ENCODE results near the gene TTYH1.
"Not testable (repeated sequence)": the region's sequence is repeated elsewhere in the genome, so short reads cannot be mapped to it uniquely, and the experiment has no call there.

TTYH1 gene

DNA sequence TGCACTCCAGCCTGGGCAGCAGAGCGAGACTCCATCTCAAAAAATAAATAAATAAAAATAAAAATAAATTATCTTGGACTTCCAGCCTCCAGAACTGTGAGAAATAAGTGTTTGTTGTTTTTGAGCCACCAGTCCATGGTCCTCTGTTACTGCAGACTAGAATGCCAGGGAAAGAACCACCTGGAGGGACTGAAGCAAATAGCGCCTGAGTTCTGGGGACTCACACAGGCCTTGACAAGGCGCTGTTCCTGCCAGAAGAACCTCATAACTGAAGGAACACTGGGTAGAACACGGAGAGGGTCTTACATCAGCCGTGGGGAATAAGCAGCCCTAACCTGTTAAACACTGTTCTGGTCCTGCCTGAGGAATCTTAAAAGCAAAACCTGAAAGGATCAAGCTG lies 25.4 kb downstream of the TTYH1 start (continued):
- TF ChIP-seq, protein P1, sequence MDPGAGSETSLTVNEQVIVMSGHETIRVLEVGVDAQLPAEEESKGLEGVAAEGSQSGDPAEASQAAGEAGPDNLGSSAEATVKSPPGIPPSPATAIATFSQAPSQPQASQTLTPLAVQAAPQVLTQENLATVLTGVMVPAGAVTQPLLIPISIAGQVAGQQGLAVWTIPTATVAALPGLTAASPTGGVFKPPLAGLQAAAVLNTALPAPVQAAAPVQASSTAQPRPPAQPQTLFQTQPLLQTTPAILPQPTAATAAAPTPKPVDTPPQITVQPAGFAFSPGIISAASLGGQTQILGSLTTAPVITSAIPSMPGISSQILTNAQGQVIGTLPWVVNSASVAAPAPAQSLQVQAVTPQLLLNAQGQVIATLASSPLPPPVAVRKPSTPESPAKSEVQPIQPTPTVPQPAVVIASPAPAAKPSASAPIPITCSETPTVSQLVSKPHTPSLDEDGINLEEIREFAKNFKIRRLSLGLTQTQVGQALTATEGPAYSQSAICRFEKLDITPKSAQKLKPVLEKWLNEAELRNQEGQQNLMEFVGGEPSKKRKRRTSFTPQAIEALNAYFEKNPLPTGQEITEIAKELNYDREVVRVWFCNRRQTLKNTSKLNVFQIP (CRISPR knock-in tag; IDR thresholded peaks at IDR 0.05; ENCODE audit: borderline replicate concordance, low read depth), result no peak
- TF ChIP-seq PPARA (CRISPR knock-in tag; IDR thresholded peaks at IDR 0.05; ENCODE audit: borderline replicate concordance) (no peak), ZNF70 (CRISPR knock-in tag; IDR thresholded peaks at IDR 0.05) (no peak), BACH2 (CRISPR knock-in tag; IDR thresholded peaks at IDR 0.05; ENCODE audit: borderline replicate concordance) (no peak), ZNF8 (CRISPR knock-in tag; IDR thresholded peaks at IDR 0.05) (no peak), ZC3H10 (CRISPR knock-in tag; IDR thresholded peaks at IDR 0.05) (no peak), ZFP3 (CRISPR knock-in tag; IDR thresholded peaks at IDR 0.05) (no peak), TCF4 (CRISPR knock-in tag; IDR thresholded peaks at IDR 0.05; ENCODE audit: borderline replicate concordance) (no peak), ZFP30 (CRISPR knock-in tag; IDR thresholded peaks at IDR 0.05) (no peak)

DNA sequence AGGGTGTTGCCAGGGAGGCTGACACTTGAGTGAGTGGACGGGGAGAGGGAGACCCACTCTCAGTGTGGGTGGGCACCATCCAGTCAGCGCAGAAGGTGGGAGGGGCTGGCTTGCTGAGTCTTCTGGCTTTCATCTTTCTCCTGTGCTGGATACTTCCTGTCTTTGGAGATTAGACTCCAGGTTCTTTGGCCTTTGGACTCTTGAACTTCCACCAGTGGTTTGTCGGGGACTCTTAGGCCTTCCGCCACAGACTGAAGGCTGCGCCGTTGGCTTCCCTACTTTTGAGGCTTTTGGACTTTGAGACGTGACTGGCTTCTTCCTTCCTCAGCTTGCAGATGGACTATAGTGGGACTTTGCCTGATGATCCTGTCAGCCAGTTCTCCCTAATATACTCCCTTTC lies 29.5 kb downstream of the TTYH1 start:
- no peak for ATAC-seq
- TF ChIP-seq SNAI2 (CRISPR knock-in tag; IDR thresholded peaks at IDR 0.05), result no peak
- no peak for TF ChIP-seq ESRRG (CRISPR knock-in tag; IDR thresholded peaks at IDR 0.05)
- no peak for TF ChIP-seq ZFP30 (CRISPR knock-in tag; IDR thresholded peaks at IDR 0.05)
- TF ChIP-seq, protein P2, sequence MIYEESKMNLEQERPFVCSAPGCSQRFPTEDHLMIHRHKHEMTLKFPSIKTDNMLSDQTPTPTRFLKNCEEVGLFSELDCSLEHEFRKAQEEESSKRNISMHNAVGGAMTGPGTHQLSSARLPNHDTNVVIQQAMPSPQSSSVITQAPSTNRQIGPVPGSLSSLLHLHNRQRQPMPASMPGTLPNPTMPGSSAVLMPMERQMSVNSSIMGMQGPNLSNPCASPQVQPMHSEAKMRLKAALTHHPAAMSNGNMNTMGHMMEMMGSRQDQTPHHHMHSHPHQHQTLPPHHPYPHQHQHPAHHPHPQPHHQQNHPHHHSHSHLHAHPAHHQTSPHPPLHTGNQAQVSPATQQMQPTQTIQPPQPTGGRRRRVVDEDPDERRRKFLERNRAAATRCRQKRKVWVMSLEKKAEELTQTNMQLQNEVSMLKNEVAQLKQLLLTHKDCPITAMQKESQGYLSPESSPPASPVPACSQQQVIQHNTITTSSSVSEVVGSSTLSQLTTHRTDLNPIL (CRISPR knock-in tag; IDR thresholded peaks at IDR 0.05; ENCODE audit: low read depth), result no peak
- TF ChIP-seq PATZ1 (CRISPR knock-in tag; IDR thresholded peaks at IDR 0.05; ENCODE audit: borderline replicate concordance), result no peak
- no peak for TF ChIP-seq BACH2 (CRISPR knock-in tag; IDR thresholded peaks at IDR 0.05; ENCODE audit: borderline replicate concordance)
- no peak for TF ChIP-seq ZNF8 (CRISPR knock-in tag; IDR thresholded peaks at IDR 0.05)
- no peak for TF ChIP-seq ISL1 (CRISPR knock-in tag; IDR thresholded peaks at IDR 0.05)
- TF ChIP-seq PPARA (CRISPR knock-in tag; IDR thresholded peaks at IDR 0.05; ENCODE audit: borderline replicate concordance), result no peak
- no peak for TF ChIP-seq CSDC2 (CRISPR knock-in tag; IDR thresholded peaks at IDR 0.05)
- TF ChIP-seq, protein P1 (CRISPR knock-in tag; IDR thresholded peaks at IDR 0.05; ENCODE audit: borderline replicate concordance, low read depth), result no peak
- no peak for TF ChIP-seq ZFP3 (CRISPR knock-in tag; IDR thresholded peaks at IDR 0.05)
- TF ChIP-seq ZNF565 (CRISPR knock-in tag; conservative IDR thresholded peaks at IDR 0.05; ENCODE audit: low read depth), result no peak

DNA sequence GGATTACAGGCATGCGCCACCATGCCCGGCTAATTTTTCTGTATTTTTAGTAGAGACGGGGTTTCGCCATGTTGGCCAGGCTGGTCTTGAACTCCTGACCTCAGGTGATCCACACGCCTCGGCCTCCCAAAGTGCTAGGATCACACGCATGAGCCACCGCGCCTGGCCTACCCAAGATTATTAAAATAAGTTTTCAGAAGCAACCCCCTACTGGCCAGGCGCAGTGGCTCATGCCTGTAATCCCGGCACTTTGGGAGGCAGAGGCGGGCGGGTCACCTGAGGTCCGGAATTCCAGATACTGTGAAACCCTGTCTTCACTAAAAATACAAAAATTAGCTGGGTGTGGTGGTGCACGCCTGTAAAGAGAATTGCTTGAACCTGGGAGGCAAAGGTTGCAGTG lies 31.1 kb downstream of the TTYH1 start:
- ATAC-seq, result not testable (repeated sequence)

DNA sequence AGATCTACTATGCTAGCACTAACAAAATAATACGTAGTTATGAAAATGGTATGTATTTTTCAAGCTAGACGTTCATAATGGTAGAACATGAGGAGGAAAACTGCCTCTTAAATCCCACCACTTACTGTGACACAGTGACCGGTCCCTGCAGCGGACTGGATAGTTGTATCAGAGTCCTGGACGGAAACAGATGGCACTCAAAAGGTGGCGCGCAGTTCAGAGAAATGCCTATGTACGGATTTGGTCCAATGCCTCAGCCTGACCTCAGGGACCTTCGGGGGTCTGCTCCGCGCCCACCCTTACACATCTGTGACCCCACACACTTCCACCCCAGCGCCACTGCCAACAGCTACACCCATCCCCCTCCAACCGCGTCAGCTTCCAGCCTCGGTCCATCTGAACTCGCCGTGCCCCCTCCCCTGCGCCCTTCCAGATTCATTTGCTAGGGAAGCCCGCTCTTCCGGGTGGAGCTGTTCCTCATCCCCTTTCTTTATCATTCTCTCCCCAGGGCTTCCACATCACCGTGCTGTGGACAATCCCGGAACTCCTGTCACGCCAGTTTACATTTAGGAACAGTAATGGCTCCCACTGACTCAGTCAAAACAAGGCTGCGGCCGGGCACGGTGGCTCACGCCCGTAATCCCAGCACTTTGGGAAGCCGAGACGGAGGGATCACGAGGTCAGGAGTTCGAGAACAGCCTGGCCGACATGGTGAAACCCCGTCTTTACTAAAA lies 32.9 kb downstream of the TTYH1 start:
- TF ChIP-seq TCF4 (CRISPR knock-in tag; IDR thresholded peaks at IDR 0.05; ENCODE audit: borderline replicate concordance), result no peak
- TF ChIP-seq, protein P2 (CRISPR knock-in tag; IDR thresholded peaks at IDR 0.05; ENCODE audit: low read depth), result no peak
- TF ChIP-seq TOX (CRISPR knock-in tag; IDR thresholded peaks at IDR 0.05; ENCODE audit: borderline replicate concordance), result no peak
- TF ChIP-seq ARNTL (CRISPR knock-in tag; IDR thresholded peaks at IDR 0.05; ENCODE audit: borderline replicate concordance, low read depth), result no peak
- no peak for TF ChIP-seq TSHZ2 (CRISPR knock-in tag; IDR thresholded peaks at IDR 0.05)
- TF ChIP-seq PATZ1 (CRISPR knock-in tag; IDR thresholded peaks at IDR 0.05; ENCODE audit: borderline replicate concordance), result no peak
- TF ChIP-seq ZNF70 (CRISPR knock-in tag; IDR thresholded peaks at IDR 0.05), result no peak
- TF ChIP-seq SNAI2 (CRISPR knock-in tag; IDR thresholded peaks at IDR 0.05), result no peak
- no peak for TF ChIP-seq PPARA (CRISPR knock-in tag; IDR thresholded peaks at IDR 0.05; ENCODE audit: borderline replicate concordance)
- peak; percentile 67 for ATAC-seq
